Measurements from ENCODE around the gene RTP2. TPM values are rescaled to one million over a fixed set of nuclear protein-coding genes. Genes with fewer than 3 reads are reported as not detected.

RTP2 gene
- total RNA-seq: not detected in 2 replicates

GRCh38 chr3:187702507-187703033 is at the start of gene RTP2:
TSS of gene RTP2 (minus strand) at chr3:187702557. CDS start at chr3:187702128, 429 bp downstream.

GRCh38 chr3:187745201-187746058 is 43.1 kb upstream of the RTP2 start, which contains the start of gene BCL6:
TSS of gene BCL6 (minus strand) at chr3:187745468. CDS start at chr3:187733693, 11,775 bp downstream.

GRCh38 chr3:187669675-187670504 is 32.5 kb downstream of the RTP2 start, which contains the start of gene SST:
TSS of gene SST (minus strand) at chr3:187670394. CDS start at chr3:187670291, 103 bp downstream.

Other genes starting within 250 kb of the RTP2 start
- gene SST, start 32.2 kb downstream of the RTP2 start, total RNA-seq: not detected in 2 replicates
- gene BCL6, start 42.9 kb upstream of the RTP2 start, total RNA-seq: 32.8 and 39.1 TPM in 2 replicates

All from hair follicle dermal papilla cell (primary cell).